Left lung (tissue), 10 donors: ENCODE results near the gene UBE2J2. TPM values are rescaled to one million over a fixed set of nuclear protein-coding genes. Genes with fewer than 3 reads are reported as not detected.

Experiments
- ATAC-seq: fragments of 200-7000 bp; cut with Tn5 transposase; one replicate; pipeline ENCODE4 v1.9.1; 2020; ENCODE audit warnings: moderate library complexity
- DNase-seq, 4 donors: peaks; one replicate each; pipeline ENCODE4 v3.0.0-alpha.2; 2013 to 2020
- H3K27ac ChIP-seq, 2 donors: fragments of 200-600 bp; sonication (generic) in 1 of 2; one replicate each; pipeline versions ENCODE4 v1.5.0 to v1.8.0; 2020 to 2021
- H3K27me3 ChIP-seq, 2 donors: fragments of 200-600 bp; sonication (generic) in 1 of 2; one replicate each; pipeline versions ENCODE4 v1.5.0 to v1.8.0; 2020 to 2021
- H3K36me3 ChIP-seq, 2 donors: fragments of 200-600 bp; sonication (generic) in 1 of 2; one replicate each; pipeline versions ENCODE4 v1.5.0 to v1.8.0; 2020 to 2021
- H3K4me1 ChIP-seq, 2 donors: fragments of 200-600 bp; one replicate each; pipeline ENCODE4 v1.8.0; 2021
- H3K4me3 ChIP-seq, 2 donors: fragments of 200-600 bp; sonication (generic) in 1 of 2; one replicate each; pipeline versions ENCODE4 v1.5.0 to v1.8.0; 2020 to 2021; ENCODE audit warnings: mild to moderate bottlenecking in 1 of 2
- H3K9me3 ChIP-seq, 2 donors: fragments of 200-600 bp; sonication (generic) in 1 of 2; one replicate each; pipeline versions ENCODE4 v1.5.0 to v1.8.0; 2020 to 2021
- intact Hi-C, 2 donors: fragments of 100-400 bp; cut with DNase I; formaldehyde crosslinking; loops; one replicate each; pipeline versions ENCODE4 v1.11.2 to v1.14.2; 2022
- polyA plus RNA-seq, 6 donors: library from polyadenylated mRNA; unstranded; fragments of 120-200 nt; gene quantifications; one replicate each; pipeline ENCODE4 v1.2.1, GENCODE V29; 2013; ENCODE audit not compliant: insufficient read length in 6 of 6
- total RNA-seq, 2 donors: library from RNA; stranded (reverse); fragmentation: NEBNext Ultra II Directional; extraction: Animal tissue kit (Norgen Biotek cat#: 25700); gene quantifications; one replicate each; pipeline ENCODE4 v1.2.1, GENCODE V29; 2021
- TF ChIP-seq, protein P1 (sequence below), 2 donors: fragments of 200-600 bp; sonication (generic) in 1 of 2; IDR thresholded peaks; one replicate each; pipeline versions ENCODE4 v1.5.0 to v1.8.0; 2021; ENCODE audit warnings: antibody characterized with exemption in 2 of 2
- donor health status: DM: no; HTN: yes; CAD: no.
- donor health status: DM: no; HTN: no; CAD: no.

UBE2J2 gene
- total and polyA plus RNA-seq, 8 donors, result 42.8 to 68.6 (median 52.1) TPM

DNA sequence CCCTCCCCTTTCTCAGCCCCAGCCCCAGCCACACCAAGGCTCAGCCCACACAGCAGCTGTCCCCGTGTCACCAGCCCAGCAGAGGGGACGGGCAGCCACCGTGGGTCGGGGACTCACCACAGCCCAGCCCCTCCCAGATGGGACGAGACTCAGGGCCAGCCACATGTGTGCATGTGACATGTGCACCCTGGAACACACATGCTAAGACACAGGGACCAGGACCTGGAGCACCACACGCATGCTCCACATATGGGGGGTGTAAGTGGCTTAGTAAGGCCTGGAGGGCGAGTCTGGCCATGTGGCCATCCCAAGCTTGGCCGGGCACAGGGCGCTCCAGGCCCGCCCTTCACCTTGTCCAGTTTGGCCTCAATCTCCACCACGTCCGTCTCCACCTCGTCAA is 30.1 kb upstream of the UBE2J2 start:
- TF ChIP-seq, protein P1, sequence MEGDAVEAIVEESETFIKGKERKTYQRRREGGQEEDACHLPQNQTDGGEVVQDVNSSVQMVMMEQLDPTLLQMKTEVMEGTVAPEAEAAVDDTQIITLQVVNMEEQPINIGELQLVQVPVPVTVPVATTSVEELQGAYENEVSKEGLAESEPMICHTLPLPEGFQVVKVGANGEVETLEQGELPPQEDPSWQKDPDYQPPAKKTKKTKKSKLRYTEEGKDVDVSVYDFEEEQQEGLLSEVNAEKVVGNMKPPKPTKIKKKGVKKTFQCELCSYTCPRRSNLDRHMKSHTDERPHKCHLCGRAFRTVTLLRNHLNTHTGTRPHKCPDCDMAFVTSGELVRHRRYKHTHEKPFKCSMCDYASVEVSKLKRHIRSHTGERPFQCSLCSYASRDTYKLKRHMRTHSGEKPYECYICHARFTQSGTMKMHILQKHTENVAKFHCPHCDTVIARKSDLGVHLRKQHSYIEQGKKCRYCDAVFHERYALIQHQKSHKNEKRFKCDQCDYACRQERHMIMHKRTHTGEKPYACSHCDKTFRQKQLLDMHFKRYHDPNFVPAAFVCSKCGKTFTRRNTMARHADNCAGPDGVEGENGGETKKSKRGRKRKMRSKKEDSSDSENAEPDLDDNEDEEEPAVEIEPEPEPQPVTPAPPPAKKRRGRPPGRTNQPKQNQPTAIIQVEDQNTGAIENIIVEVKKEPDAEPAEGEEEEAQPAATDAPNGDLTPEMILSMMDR (IDR thresholded peaks at IDR 0.05), result no peak
- intact Hi-C loops, result no loop called here
- no peak for DNase-seq

DNA sequence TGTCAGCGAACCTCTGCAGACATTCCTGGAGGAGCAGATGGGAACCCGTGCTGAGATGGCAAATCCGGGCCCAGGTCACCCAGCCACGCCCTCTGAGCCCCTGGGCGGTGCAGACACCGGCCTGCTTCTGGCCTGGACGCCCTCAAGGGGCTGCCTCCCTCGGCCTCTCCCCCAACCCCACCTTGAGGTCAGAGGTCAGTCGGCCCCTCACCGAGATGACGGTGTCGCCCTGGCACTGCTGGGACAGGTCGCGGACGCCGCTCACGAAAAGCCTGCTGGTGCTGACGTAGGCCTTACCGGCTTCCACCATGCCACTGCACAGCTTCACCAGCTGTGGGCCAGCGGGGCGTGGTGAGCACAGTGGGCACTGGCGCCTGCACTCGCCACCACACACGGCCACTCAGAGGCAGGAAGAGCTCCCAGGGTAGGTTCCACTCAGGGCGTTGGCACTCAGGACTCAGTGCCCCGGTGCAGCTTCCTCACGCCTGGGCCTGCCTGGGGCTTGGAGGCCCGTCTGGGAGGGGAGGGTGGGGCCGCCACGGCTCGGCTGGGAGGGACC is 29.4 kb upstream of the UBE2J2 start:
- Histone ChIP-seq H3K4me3 (no peak overlapping the region), H3K36me3 (peaks cover 0 to 8% of the 10 kb centered on the region in 2 donors), H3K27me3 (no peaks in the 10 kb centered on the region), H3K4me1 (peaks cover 28 to 36% of the 10 kb centered on the region in 2 donors), H3K9me3 (no peaks in the 10 kb centered on the region), H3K27ac (no peak overlapping the region)
- ATAC-seq (no peak), DNase-seq (no peak)
- intact Hi-C loops, result no loop called here
- TF ChIP-seq, protein P1 (IDR thresholded peaks at IDR 0.05), result no peak

More for the DNA sequence above, 30.1 kb upstream of the UBE2J2 start:
- no peak overlapping the region for H3K4me3 ChIP-seq
- H3K9me3 ChIP-seq, result no peaks in the 10 kb centered on the region
- no peak overlapping the region for H3K27ac ChIP-seq
- peaks cover 28 to 37% of the 10 kb centered on the region in 2 donors for H3K4me1 ChIP-seq
- H3K27me3 ChIP-seq, result no peaks in the 10 kb centered on the region
- peaks cover 0 to 4% of the 10 kb centered on the region in 2 donors for H3K36me3 ChIP-seq
- ATAC-seq, result no peak

DNA sequence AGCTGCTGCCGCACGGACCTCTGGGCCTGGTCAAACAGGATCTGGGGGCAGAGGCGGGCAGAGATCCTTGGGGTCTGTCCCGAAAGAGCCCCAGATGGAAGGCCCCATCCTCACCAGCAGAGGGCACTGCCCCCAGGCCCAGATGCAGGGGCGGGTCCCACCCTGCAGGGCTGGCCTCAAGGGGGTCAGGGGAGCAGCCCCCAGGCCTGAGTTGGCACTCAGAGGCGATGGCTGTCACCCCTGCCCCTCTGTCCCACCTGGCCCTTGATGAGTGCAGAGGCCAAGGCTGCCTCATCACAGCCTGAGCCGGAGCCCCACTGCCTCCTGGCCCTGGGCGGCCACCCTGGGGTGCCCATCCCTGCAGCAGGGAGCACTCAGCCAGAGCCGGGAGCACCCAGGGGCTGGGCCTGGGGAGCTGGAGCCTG is 28.4 kb upstream of the UBE2J2 start:
- DNase-seq (no peak), ATAC-seq (no peak)
- Histone ChIP-seq H3K27ac (no peak overlapping the region), H3K9me3 (no peaks in the 10 kb centered on the region), H3K4me1 (peaks cover 28 to 33% of the 10 kb centered on the region in 2 donors), H3K4me3 (no peak overlapping the region), H3K36me3 (peaks cover 0 to 13% of the 10 kb centered on the region in 2 donors), H3K27me3 (no peaks in the 10 kb centered on the region)
- intact Hi-C loops, result no loop called here
- TF ChIP-seq, protein P1 (IDR thresholded peaks at IDR 0.05), result peak in 1 of 2 donors; percentile 35

DNA sequence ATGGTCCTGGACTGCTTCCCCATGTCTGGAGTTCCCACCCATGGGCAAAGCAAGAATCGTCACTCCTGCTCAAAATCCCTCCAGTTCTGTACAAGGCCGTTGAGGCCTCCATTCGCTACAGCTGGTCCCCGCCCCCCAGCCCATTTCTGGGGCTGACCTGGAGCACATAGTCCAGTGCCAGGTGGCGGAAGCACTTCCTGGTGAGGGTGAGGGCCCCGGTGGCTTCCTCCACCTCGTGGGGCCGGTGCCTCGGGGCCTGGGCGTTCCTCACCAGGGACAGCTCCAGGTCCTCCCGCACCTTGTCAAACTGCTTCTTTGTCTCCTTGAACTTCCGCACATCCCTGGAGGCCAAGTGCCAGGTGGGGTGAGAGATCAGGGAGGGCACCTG is 26.7 kb upstream of the UBE2J2 start:
- Histone ChIP-seq H3K36me3 (peaks cover 0 to 30% of the 10 kb centered on the region in 2 donors), H3K4me3 (no peak overlapping the region), H3K27ac (no peak overlapping the region), H3K27me3 (no peaks in the 10 kb centered on the region), H3K9me3 (no peaks in the 10 kb centered on the region), H3K4me1 (peaks cover 12 to 16% of the 10 kb centered on the region in 2 donors)
- DNase-seq (no peak), ATAC-seq (no peak)
- TF ChIP-seq, protein P1 (IDR thresholded peaks at IDR 0.05), result no peak
- intact Hi-C loops, result no loop called here

DNA sequence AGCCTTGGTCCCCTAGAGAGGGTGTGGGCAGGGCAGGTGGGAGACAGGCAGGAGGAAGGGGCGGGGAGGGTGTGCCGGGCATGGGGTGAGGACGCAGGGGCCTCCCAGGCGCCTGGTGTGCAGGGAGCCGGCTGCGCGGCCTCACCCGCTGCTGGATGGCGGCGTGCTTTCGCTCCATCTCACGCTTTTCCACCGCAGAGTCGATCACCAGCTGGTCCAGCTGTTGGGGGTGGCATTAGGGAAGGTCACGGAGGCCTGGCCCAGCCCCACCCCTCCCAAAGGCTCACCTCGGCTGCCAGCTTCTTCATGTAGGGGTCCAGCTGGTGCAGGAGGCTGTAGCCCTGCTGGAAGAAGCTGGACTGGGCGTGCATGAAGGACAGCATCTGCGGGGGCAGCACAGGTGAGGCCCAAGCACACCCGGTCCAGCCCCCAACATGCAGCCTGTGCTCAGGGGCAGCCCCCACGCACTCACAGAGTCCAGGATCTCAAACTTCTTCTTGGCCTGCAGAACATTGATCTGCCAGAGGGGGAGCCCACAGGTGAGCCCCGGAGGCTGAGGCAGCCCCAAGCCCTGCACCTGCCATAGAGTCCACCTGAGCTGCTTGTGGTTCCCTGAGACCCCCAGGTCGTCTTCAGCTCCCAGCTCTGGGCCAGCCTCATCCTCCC is 26.2 kb upstream of the UBE2J2 start:
- Histone ChIP-seq H3K4me1 (peaks cover 7 to 11% of the 10 kb centered on the region in 2 donors), H3K36me3 (peaks cover 0 to 35% of the 10 kb centered on the region in 2 donors), H3K4me3 (no peak overlapping the region), H3K27me3 (no peaks in the 10 kb centered on the region), H3K27ac (no peak overlapping the region), H3K9me3 (no peaks in the 10 kb centered on the region)
- ATAC-seq (no peak), DNase-seq (no peak)
- intact Hi-C loops, result loop anchor here in 1 of 2 donors (10.0 kb wide), 1 partner anchor 175 kb away; no protein-coding TSS in a partner anchor
- TF ChIP-seq, protein P1 (IDR thresholded peaks at IDR 0.05), result no peak
